OCI-M2 (cell line): ENCODE measurements around the gene NR2E3.

ENCODE experiments used
- DNase-seq: peaks from one replicate; lab custom pipeline; 2025; ENCODE audit not compliant: unreplicated experiment; lab: John Stamatoyannopoulos, UW

NR2E3 gene

DNA sequence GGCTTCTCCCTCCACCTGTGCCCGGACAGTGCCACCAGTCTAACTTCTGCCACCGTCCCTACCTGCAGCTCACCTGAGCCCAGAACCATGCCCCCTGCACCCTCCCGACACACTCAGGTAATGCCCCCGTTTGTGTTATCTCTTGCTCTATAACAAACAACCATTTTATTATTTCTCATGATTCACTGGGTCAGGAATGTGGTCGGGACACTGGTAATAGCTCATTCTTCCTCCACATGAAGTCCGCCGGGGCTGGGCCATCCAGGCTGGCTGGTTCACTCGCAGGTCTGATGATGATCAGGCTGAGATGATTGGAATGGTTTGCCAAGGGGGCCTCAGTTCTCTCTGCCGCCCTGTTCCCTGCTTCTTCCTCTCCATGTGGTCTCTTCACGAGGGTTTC, 20.3 kb upstream of the NR2E3 start:
- DNase-seq = no peak

DNA sequence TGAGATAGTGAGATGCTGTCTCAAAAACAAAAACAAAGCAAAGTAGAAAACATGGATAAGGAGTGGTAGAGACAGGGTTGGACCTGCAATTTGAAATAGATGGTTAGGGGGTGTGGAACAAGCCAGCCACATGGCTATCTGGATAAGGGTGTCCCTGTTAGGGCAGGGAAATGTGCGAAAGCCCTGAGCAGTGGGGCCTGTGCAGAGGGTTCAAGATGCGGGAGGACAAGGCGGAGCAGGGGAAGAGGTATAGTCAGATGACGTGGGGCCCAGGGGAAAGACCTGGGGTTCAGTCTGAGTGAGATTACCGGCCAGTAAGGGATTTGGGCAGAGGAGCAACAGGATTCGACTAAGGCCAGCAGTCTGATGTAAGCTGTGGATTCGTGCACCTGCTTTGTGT, 18.4 kb upstream of the NR2E3 start:
- no peak for DNase-seq

DNA sequence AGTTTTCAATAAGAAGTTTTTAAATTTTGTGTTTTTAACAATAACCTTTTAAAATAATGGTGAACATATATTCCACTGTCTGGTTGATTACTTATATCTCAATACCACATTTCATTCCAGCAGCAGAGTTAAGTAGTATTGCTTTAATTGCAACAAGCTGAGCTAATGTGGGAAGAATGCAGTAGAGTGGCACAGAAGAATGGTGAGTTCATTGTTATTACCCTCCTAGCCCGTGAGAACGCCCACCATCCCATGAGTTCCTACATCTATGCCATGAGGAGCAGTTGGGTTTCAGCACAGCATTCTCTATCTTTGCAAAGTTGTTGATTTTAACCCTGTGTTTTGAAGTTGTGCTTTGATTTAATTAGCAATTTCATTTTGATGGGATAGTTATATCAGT, 17.8 kb upstream of the NR2E3 start:
- DNase-seq = no peak

DNA sequence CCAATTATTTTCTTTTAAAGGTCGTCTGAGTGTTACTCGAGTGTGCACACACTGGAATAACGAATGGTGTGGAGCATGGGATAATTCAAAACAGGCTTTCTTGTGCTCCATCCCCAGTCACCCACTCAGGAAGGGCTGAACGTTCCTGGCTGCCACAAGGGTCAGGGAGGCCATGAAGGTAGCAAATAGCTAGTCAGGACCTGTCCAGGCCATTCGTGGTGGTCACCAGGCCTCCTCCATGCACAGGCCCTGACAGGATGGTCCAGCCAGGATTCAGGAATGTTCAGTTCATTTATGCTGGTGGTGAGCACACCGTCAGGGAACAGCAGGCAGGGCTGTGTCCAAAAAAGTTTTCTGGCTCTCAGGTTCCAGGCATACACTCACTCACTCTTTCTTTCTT, 11.7 kb upstream of the NR2E3 start:
- DNase-seq = no peak

DNA sequence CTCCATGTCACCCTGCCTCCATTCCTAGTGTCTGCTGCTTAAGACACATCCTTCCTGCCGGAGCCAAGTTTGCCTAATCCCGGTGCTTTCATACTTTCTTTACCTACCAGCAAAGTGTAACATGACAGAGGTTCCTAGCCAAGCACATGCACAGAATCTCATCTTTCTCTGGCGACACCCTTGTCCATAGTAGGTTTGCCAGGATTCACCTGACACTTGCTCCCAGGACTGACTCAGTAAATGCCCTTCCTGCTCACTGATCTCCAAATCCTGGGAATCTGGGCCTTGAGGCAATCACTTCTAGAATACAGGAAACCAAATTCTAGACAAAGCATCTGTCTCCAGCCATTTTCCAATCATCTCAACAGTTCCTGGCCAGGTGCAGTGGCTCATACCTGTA, 10.2 kb upstream of the NR2E3 start:
- DNase-seq = no peak

DNA sequence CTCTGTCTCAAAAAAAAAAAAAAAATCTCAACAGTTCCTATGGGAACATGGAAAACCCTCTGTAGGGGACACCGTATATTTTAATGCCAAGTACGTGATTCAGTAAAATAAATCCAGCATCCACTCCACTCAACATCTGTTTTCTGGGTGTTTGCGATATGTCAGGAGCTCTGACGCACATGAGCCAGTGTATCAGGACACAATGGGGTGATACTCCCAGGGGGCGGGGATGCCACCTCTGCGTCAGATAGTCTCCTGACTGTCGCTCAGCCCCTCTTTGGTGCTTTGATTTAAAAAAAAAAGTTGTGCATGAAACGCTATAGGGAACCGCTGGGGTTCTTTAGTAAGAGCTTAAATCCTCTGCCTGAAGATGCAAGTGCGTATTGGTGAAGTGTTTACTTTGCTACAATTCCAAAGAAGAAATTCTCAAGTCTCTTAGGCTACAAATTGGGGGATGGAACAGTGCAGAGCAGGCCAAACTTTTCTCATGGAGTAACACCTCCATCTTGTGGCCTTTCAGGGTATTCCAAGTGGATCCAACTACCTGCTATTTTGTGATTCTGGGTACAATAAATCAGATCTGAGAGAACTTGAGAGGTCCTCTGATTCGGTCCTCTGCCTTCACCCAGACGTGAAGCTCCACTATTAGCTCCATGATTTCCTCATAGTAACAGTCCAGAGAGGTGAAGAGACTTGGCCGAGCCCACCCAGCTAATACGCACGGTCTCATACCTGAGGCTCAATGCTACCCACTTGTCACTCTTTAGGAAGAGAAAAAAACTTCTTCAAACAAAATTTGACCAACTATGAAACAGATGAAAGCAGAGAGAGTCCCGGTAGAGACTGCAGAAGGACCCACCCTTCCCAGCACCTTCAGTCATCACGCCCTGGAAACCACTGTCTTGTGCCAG, 9.3 kb upstream of the NR2E3 start:
- no peak for DNase-seq

DNA sequence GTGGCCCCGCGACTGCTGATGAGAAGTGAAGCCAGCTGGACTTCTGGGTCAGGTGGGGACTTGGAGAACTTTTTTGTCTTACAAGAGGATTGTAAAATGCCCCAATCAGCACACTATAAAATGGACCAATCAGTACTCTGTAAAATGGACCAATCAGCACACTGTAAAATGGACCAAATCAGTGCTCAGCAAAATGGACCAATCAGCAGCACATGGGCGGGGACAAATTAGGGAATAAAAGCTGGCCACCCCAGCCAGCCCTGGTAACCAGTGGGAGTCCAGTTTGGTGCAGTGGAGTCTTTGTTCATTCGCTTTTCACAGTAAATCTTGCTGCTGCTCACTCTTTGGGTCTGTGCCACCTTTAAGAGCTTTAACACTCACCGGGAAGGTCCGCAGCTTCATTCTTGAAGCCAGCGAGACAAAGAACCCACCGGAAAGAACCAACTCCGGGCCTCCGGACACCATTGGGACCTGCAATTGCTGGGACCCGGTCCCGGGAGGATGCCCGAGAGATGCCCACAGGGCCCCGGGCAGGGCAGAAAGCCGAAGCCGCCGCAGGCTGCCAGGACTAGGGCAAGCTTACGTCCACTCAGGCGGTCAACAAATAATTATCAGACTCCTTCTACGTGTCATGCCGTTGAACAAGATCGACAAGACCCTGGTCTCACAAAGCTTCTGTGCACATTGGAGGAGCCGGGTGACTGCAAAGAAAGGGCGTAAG, 8.3 kb upstream of the NR2E3 start:
- DNase-seq = no peak

DNA sequence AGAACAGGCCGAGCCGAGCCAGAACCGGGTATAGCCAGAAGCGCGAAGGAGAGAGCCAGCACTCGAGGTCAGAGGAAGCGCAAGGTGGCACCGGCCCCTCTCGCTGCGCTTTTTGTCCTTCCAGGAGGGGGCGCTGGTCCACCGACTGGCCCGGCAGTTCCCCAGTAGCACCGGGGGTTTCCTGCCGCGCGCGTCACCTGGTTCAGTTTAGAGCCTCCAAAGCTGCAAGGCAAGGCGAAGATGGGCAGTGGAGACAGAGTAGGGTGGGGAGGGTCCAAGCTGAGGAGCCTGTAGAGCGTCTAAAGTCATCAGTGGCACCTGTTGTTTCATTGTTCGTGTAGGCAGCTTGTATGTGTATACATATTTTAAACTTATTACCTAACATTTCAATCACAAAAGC, 7.6 kb upstream of the NR2E3 start:
- DNase-seq = no peak

DNA sequence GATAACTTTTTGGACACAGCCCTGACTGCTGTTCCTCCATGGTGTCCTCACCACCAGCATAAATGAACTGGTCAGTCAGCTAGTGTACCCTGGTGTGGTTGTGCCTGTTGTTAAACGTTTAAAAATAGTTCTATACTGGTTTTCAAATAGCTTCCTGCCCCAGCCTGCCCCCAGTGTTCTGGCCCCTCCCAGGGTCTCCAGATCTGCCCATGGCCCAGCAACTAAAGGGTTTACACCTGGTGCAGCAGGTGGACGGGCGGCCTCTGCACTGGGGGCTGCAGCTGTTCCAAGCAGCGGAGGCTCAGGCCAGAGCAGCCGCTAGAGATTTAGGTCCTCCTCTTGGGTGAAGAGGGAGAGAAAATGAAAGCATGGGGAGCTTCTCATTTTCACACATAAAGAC, 6.1 kb upstream of the NR2E3 start:
- no peak for DNase-seq

DNA sequence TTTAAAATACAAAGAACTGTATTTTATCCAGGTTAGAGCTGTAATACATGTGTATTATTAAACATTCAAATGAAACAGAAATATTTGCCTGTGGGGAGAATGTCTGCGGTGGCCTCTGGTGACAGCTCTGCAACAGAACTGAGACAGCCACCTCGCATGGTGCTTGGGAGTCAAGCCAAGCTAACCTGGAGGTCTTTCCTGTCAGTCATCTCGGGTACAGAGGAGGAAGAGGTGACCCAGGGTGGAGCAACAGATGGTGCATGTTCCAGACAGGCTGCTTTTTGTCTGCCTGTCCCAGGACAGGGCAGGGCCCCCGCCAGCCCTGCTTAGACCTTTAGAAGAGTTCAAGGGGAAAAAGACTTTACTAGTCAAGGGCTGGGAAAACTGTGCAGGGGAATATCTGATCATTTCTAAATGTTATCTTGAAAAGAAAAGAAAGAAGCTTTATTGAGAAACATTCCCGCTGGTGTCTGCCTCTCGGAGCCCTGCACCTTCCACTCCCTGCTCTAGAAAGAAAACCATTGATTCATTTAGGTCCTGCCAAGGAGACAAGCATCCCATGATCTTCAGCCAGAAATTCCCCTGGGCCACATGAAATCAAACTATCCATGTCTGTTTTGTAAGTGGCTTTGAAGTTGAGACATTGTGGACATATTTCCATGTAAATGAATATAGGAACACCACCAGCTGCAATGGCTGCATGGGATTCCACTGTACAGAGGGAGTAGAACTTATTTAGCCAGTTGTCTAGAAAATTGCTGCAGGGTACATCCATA, 5.5 kb upstream of the NR2E3 start:
- no peak for DNase-seq

DNA sequence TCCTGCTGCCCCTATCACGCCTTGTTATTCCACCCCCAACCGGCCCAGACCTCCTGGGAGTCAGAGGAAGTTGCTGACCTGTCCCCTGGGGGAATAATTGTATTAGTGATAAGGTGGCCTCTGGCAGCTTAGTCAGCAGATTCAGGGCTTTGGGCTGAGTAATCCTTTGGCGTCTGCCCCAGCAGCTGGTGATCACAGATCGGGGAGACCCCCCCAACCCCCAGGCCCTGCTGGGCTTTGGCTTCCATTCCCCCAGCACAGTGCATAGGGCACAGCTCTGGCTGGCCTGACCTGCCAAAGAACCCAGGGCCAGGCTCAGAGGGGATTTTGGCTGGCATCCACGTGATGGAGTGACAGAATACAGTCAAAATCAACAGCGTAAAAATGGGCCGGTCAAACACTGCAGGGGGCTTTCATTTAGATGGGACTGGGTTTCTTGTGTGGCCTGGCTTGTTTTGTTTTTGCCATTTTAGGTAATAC, 3.9 kb upstream of the NR2E3 start:
- DNase-seq = no peak

DNA sequence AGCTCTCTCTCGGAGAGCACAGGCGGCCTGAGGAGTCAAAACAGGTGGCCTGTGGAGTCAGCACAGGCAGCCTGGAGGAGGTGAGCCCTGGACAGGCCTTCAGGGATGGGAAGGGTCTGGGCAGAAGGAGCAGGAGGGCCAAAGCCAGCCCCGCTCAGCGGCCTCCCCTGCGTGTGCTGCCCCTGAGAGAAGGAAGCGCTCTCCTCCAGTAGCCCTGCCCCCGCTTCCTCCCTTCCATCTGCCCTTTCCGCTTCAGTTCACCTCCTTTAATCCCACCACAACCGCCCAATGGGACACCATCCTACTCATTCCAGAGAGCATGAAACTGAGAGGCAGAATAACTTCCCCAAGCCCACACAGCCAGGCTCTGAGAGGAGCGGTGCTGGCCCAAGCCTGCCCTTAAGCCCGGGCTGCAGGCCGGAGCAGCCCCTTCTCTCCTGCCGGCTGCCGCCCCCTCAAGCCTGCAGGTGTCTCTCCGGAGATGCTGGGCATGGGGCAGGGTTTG, 3.2 kb upstream of the NR2E3 start:
- no peak for DNase-seq

DNA sequence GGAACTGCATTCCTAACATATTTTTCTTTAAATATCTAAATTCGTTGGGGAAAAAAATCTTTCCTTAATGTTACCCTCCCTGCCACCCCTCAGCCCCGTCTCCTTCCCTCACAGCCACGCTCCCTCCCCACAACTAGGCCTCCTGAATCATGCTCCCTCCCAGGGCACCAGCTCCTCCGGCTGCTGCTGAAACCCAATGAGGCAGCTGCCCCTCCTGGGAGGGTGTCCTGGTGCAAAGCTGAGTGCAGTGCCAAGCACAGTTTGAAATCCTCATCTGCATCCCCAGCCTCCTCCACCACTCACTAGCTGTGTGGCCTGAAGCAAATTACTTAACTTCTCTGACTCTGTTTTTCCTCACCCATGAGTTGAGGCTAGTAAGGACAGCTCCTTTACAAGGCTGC, 2.7 kb upstream of the NR2E3 start:
- DNase-seq = no peak

DNA sequence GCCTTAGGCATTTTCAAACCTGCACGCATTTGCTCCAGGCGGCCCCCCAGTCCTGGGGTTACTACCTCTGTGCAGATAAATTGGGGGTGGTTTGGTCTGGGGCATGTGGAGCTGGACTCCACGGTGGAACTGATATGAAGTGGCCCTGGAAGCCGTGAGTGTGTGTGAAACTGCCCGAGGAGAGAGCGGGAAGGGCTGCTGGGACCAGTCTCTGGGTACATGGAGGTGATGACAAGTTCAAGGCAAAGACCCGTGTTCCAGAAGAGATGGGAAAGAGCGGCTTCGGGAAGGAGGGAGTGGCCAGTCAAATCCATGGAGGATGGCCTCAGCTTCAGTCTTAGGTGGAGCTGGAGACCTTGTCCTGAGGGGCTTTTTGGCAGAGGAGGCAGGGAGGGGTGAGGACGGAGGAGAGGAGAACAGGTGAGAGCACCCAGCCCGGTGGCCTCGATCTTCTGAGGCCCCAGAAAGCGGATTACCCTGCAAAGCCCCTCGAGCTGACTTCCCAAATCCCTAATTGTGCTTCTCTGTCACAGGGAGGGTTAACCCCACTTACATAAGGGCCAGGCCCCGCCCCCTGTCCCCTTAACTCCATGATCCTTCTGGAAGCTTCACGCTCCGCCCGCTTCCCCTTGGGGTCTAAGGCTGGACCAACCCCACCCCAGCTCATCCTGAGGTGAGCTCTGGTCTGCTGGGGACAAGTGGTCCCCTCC, 1.9 kb upstream of the NR2E3 start:
- DNase-seq = no peak

DNA sequence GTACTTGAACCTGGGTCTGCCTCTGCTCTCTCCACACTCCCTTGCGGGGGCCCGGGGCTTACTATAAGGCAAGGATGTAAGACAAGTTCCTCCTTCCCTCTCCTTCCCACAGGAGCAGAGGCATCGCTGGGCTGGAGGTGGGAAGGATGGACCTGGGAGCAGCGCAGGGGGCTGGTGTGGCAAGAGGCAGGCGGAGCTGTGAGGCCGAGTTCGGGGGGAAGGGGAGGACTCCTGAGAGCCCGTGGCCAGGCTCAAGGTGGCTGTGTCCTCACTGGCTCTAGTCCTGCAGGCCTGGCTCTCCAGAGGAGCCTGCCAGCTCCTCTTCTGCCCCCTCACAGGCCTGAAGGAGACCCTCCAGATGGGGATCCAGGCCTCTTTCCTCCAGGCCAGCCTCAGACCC, 1.0 kb upstream of the NR2E3 start:
- no peak for DNase-seq

DNA sequence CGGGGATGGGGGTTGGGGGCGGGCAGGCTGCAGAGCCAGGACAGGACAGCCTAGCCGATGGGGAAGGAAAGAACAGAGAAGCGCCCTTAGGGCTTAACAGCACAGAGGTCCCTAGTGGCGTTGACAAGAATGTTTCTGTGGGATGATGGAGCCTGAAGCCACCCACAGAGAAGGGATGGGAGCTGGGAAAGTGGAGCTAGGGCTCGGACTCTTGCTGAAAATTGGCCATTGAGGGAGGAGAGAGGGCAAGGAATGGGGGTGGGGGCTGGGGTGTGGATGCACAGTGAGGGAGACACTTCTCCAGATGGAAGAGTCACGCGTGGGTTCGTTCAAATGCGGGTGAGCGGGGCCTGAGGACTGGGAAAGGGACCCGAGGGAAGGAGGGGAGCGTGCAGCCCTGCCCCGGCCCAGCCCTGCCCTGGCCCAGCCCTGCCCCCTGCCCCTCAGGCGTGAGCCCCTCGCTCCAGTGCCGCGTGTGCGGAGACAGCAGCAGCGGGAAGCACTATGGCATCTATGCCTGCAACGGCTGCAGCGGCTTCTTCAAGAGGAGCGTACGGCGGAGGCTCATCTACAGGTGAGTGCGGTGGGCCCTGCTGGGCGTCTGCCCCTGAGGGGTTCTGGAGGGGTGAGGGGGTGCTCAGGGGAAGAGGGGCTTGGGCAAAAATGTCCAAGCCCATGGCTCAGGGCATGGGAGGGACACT, 832 bp downstream of the NR2E3 start:
- DNase-seq = no peak

DNA sequence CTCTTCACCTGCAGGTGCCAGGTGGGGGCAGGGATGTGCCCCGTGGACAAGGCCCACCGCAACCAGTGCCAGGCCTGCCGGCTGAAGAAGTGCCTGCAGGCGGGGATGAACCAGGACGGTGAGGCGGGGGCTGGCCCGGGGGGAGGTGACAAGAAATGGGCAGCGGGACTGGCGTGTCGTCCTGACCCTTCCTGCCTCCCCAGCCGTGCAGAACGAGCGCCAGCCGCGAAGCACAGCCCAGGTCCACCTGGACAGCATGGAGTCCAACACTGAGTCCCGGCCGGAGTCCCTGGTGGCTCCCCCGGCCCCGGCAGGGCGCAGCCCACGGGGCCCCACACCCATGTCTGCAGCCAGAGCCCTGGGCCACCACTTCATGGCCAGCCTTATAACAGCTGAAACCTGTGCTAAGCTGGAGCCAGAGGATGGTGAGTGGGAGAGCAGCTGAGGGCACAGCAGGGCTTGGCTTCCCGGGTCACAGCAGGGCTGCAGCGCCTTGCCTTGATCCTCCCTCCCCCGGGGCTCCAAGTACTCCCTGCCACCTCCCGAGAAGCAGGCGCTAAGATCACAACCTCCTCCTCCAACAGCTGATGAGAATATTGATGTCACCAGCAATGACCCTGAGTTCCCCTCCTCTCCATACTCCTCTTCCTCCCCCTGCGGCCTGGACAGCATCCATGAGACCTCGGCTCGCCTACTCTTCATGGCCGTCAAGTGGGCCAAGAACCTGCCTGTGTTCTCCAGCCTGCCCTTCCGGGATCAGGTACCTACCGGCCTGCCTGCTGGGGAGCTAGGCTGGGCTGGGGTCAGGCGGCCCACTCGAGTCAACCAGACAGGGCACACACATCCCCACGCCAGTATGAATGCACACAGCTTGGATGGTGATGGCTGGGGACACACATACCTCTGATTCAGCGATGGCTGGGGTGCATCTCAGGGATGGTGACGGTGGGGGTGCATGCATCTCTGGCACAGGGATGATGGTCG, 1.7 kb downstream of the NR2E3 start:
- no peak for DNase-seq

DNA sequence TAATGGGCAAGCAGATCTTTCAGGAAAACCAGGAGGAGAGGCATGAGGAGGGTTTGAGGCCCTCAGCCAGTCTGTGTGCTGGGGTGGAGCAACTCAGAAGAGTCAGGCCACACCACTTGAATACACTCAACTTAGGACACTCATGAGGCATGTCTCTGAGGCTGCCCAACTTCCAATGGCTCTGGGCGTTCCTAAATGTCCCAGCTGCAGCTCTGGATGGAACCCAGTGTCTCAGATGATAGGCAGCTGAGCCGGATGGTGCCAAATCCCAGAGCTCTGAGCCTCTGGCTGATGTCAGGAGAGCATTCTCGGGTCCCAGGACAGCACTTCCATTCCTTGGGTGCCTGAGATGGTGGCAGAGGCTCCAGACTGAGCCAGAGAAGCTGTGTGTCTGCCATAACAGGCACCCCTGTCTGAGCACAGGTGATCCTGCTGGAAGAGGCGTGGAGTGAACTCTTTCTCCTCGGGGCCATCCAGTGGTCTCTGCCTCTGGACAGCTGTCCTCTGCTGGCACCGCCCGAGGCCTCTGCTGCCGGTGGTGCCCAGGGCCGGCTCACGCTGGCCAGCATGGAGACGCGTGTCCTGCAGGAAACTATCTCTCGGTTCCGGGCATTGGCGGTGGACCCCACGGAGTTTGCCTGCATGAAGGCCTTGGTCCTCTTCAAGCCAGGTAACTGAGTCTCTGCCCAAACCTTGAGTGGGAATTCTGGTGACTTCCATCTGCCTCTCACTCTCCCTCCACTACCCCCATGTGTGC, 2.8 kb downstream of the NR2E3 start:
- DNase-seq = no peak
